ENCODE results near the gene ZNF438.

The ZNF438 gene

GRCh38 chr10:30970760-30971460 is 60.8 kb downstream of the ZNF438 start:
- H3K4me3 ChIP-seq (ENCODE audit: low read depth, low read length) = no peak overlapping the region
- no peaks in the 10 kb centered on the region for H3K36me3 ChIP-seq
- DNase-seq = no peak
- TF ChIP-seq CTCF (IDR thresholded peaks at IDR 0.05; ENCODE audit: low read depth, low read length) = no peak
- no peaks in the 10 kb centered on the region for H3K9me3 ChIP-seq (ENCODE audit: severe bottlenecking)
- H3K27ac ChIP-seq = no peak overlapping the region
- no peaks in the 10 kb centered on the region for H3K27me3 ChIP-seq (ENCODE audit: insufficient read depth, low read depth, severe bottlenecking)

GRCh38 chr10:30968711-30969110 is 63.0 kb downstream of the ZNF438 start:
- Histone ChIP-seq H3K27me3 (ENCODE audit: insufficient read depth, low read depth, severe bottlenecking) (no peaks in the 10 kb centered on the region), H3K27ac (no peak overlapping the region), H3K36me3 (no peaks in the 10 kb centered on the region), H3K4me3 (ENCODE audit: low read depth, low read length) (no peak overlapping the region), H3K9me3 (ENCODE audit: severe bottlenecking) (no peaks in the 10 kb centered on the region)
- DNase-seq = no peak
- TF ChIP-seq CTCF (IDR thresholded peaks at IDR 0.05; ENCODE audit: low read depth, low read length) = no peak

- TF ChIP-seq CTCF (IDR thresholded peaks at IDR 0.05; ENCODE audit: low read depth, low read length) = no peak
- no peak overlapping the region for H3K4me3 ChIP-seq (ENCODE audit: low read depth, low read length)
- H3K27me3 ChIP-seq (ENCODE audit: insufficient read depth, low read depth, severe bottlenecking) = no peaks in the 10 kb centered on the region
- no peaks in the 10 kb centered on the region for H3K9me3 ChIP-seq (ENCODE audit: severe bottlenecking)
- H3K27ac ChIP-seq = no peak overlapping the region
- DNase-seq = no peak
- no peaks in the 10 kb centered on the region for H3K36me3 ChIP-seq
Measured at GRCh38 chr10:30967650-30968410, 63.8 kb downstream of the ZNF438 start.

- H3K4me3 ChIP-seq (ENCODE audit: low read depth, low read length) = no peak overlapping the region
- no peak for DNase-seq
- no peaks in the 10 kb centered on the region for H3K9me3 ChIP-seq (ENCODE audit: severe bottlenecking)
- H3K27me3 ChIP-seq (ENCODE audit: insufficient read depth, low read depth, severe bottlenecking) = no peaks in the 10 kb centered on the region
- TF ChIP-seq CTCF (IDR thresholded peaks at IDR 0.05; ENCODE audit: low read depth, low read length) = no peak
- H3K36me3 ChIP-seq = no peaks in the 10 kb centered on the region
- no peak overlapping the region for H3K27ac ChIP-seq
Measured at GRCh38 chr10:30963992-30964930, 67.4 kb downstream of the ZNF438 start.

GRCh38 chr10:30962522-30962921 is 69.1 kb downstream of the ZNF438 start:
- Histone ChIP-seq H3K27ac (no peak overlapping the region), H3K4me3 (ENCODE audit: low read depth, low read length) (no peak overlapping the region), H3K9me3 (ENCODE audit: severe bottlenecking) (no peaks in the 10 kb centered on the region), H3K36me3 (no peaks in the 10 kb centered on the region), H3K27me3 (ENCODE audit: insufficient read depth, low read depth, severe bottlenecking) (no peaks in the 10 kb centered on the region)
- no peak for DNase-seq
- no peak for TF ChIP-seq CTCF (IDR thresholded peaks at IDR 0.05; ENCODE audit: low read depth, low read length)
